ENCODE results near the gene GSTA3. TPM values are rescaled to one million over a fixed set of nuclear protein-coding genes. Genes with fewer than 3 reads are reported as not detected.
"Not testable (repeated sequence)": the region's sequence is repeated elsewhere in the genome, so short reads cannot be mapped to it uniquely, and the experiment has no call there.

GSTA3 gene
- total and polyA plus RNA-seq, 2 donors (not counting 1 experiment from before 2014, with no cell fraction given), result not detected

GRCh38 chr6:52876056-52876787 lies 33.3 kb downstream of the GSTA3 start:
- no peaks in the 10 kb centered on the region for H3K79me2 ChIP-seq (ENCODE audit: control insufficient read depth, insufficient read depth, low read length)
- H3K27ac ChIP-seq (ENCODE audit: insufficient read depth, low read length), result no peak overlapping the region
- H3K27me3 ChIP-seq (ENCODE audit: control insufficient read depth, insufficient read depth, low read length), result no peaks in the 10 kb centered on the region
- H3K4me2 ChIP-seq (ENCODE audit: extremely low read depth, insufficient read depth, low read length), result no peak overlapping the region
- peak in 1 of 2 donors; percentile 54 for DNase-seq (ENCODE audit: low read depth in 2 of 2)
- H3K4me1 ChIP-seq (ENCODE audit: control insufficient read depth, extremely low read depth, insufficient read depth, low read length), result peaks cover 5% of the 10 kb centered on the region
- H3K9ac ChIP-seq (ENCODE audit: insufficient read depth, low read length), result no peak overlapping the region
- no peaks in the 10 kb centered on the region for H3K9me3 ChIP-seq (ENCODE audit: control insufficient read depth, insufficient read depth, low read depth, low read length)
- H3K4me3 ChIP-seq (replicated peaks in 1 of 4; ENCODE audit: control extremely low read depth in 1 of 4, insufficient read depth in 1 of 4, low read depth in 3 of 4, low read length in 4 of 4), result no peak overlapping the region
- no peaks in the 10 kb centered on the region for H3K36me3 ChIP-seq (ENCODE audit: control insufficient read depth, insufficient read depth, low read length)
- TF ChIP-seq, protein P1, sequence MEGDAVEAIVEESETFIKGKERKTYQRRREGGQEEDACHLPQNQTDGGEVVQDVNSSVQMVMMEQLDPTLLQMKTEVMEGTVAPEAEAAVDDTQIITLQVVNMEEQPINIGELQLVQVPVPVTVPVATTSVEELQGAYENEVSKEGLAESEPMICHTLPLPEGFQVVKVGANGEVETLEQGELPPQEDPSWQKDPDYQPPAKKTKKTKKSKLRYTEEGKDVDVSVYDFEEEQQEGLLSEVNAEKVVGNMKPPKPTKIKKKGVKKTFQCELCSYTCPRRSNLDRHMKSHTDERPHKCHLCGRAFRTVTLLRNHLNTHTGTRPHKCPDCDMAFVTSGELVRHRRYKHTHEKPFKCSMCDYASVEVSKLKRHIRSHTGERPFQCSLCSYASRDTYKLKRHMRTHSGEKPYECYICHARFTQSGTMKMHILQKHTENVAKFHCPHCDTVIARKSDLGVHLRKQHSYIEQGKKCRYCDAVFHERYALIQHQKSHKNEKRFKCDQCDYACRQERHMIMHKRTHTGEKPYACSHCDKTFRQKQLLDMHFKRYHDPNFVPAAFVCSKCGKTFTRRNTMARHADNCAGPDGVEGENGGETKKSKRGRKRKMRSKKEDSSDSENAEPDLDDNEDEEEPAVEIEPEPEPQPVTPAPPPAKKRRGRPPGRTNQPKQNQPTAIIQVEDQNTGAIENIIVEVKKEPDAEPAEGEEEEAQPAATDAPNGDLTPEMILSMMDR (conservative IDR thresholded peaks at IDR 0.05 in 1 of 2, IDR thresholded peaks at IDR 0.05 in 1 of 2; ENCODE audit: low read depth in 1 of 2, low read length in 2 of 2), result no peak
- TF ChIP-seq EZH2 (IDR thresholded peaks at IDR 0.05; ENCODE audit: low read length, missing control alignments), result no peak
- no peaks in the 10 kb centered on the region for H4K20me1 ChIP-seq (ENCODE audit: control insufficient read depth, extremely low read depth, insufficient read depth, low read length)
- H2AFZ ChIP-seq (ENCODE audit: low read length), result no peak overlapping the region

- H3K4me2 ChIP-seq (ENCODE audit: extremely low read depth, insufficient read depth, low read length), result no peak overlapping the region
- H3K27me3 ChIP-seq (ENCODE audit: control insufficient read depth, insufficient read depth, low read length), result no peaks in the 10 kb centered on the region
- no peak overlapping the region for H2AFZ ChIP-seq (ENCODE audit: low read length)
- no peaks in the 10 kb centered on the region for H3K79me2 ChIP-seq (ENCODE audit: control insufficient read depth, insufficient read depth, low read length)
- H4K20me1 ChIP-seq (ENCODE audit: control insufficient read depth, extremely low read depth, insufficient read depth, low read length), result no peaks in the 10 kb centered on the region
- no peaks in the 10 kb centered on the region for H3K36me3 ChIP-seq (ENCODE audit: control insufficient read depth, insufficient read depth, low read length)
- TF ChIP-seq EZH2 (IDR thresholded peaks at IDR 0.05; ENCODE audit: low read length, missing control alignments), result no peak
- TF ChIP-seq, protein P1 (conservative IDR thresholded peaks at IDR 0.05 in 1 of 2, IDR thresholded peaks at IDR 0.05 in 1 of 2; ENCODE audit: low read depth in 1 of 2, low read length in 2 of 2), result no peak
- no peak overlapping the region for H3K27ac ChIP-seq (ENCODE audit: insufficient read depth, low read length)
- H3K9me3 ChIP-seq (ENCODE audit: control insufficient read depth, insufficient read depth, low read depth, low read length), result no peaks in the 10 kb centered on the region
- no peaks in the 10 kb centered on the region for H3K4me1 ChIP-seq (ENCODE audit: control insufficient read depth, extremely low read depth, insufficient read depth, low read length)
- DNase-seq (ENCODE audit: low read depth in 2 of 2), result peak in 1 of 2 donors; percentile 42
- no peak overlapping the region for H3K9ac ChIP-seq (ENCODE audit: insufficient read depth, low read length)
- no peak overlapping the region for H3K4me3 ChIP-seq (replicated peaks in 1 of 4; ENCODE audit: control extremely low read depth in 1 of 4, insufficient read depth in 1 of 4, low read depth in 3 of 4, low read length in 4 of 4)
Measured at GRCh38 chr6:52872031-52872430, 37.5 kb downstream of the GSTA3 start.

- Histone ChIP-seq H2AFZ (ENCODE audit: low read length) (no peak overlapping the region), H3K4me3 (replicated peaks in 1 of 4; ENCODE audit: control extremely low read depth in 1 of 4, insufficient read depth in 1 of 4, low read depth in 3 of 4, low read length in 4 of 4) (no peak overlapping the region), H3K36me3 (ENCODE audit: control insufficient read depth, insufficient read depth, low read length) (no peaks in the 10 kb centered on the region), H3K9ac (ENCODE audit: insufficient read depth, low read length) (no peak overlapping the region), H4K20me1 (ENCODE audit: control insufficient read depth, extremely low read depth, insufficient read depth, low read length) (no peaks in the 10 kb centered on the region), H3K27me3 (ENCODE audit: control insufficient read depth, insufficient read depth, low read length) (no peaks in the 10 kb centered on the region), H3K27ac (ENCODE audit: insufficient read depth, low read length) (no peak overlapping the region), H3K9me3 (ENCODE audit: control insufficient read depth, insufficient read depth, low read depth, low read length) (no peaks in the 10 kb centered on the region), H3K79me2 (ENCODE audit: control insufficient read depth, insufficient read depth, low read length) (no peaks in the 10 kb centered on the region), H3K4me2 (ENCODE audit: extremely low read depth, insufficient read depth, low read length) (no peak overlapping the region), H3K4me1 (ENCODE audit: control insufficient read depth, extremely low read depth, insufficient read depth, low read length) (no peaks in the 10 kb centered on the region)
- TF ChIP-seq EZH2 (IDR thresholded peaks at IDR 0.05; ENCODE audit: low read length, missing control alignments), result no peak
- TF ChIP-seq, protein P1 (conservative IDR thresholded peaks at IDR 0.05 in 1 of 2, IDR thresholded peaks at IDR 0.05 in 1 of 2; ENCODE audit: low read depth in 1 of 2, low read length in 2 of 2), result no peak
- DNase-seq (ENCODE audit: low read depth in 2 of 2), result peak in 1 of 2 donors; percentile 78
Measured at GRCh38 chr6:52871621-52872020, 37.9 kb downstream of the GSTA3 start.

DNA sequence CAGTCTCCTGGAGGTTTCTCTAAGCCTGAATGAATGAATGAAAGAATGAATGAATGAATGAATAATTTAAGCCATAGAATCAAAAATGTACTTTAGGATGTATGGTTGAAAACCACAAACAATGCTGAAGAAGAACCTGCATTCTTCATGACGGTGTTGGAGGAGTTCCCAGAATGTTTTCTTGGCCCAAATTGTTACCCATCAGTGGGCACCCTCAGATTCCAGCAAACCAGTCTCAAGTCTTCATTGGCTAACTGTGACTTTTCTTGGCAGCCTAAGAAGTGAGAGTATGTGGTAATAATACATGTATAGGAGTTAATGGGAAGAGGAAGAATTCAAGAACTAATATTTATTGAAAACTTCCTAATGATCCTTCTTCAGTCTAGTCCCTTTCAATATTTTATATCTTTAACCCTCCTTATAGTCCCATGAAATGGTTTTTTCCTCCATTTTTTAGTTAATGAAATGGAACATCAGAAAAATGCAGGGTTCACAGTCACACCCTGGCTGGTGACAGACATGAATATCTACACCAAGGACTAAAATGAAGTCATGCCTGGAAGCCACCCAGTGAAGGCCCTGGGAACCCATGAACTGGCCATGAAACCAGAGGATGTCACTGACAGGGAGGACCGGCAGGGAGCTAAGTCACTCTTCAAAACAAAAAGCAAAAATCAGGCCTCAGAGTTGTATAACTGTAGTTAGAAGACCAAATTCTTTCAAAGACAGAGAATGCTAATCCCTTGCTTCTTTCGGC lies 39.0 kb downstream of the GSTA3 start:
- H3K79me2 ChIP-seq (ENCODE audit: control insufficient read depth, insufficient read depth, low read length); H3K4me2 ChIP-seq (ENCODE audit: extremely low read depth, insufficient read depth, low read length); H3K36me3 ChIP-seq (ENCODE audit: control insufficient read depth, insufficient read depth, low read length); H3K27ac ChIP-seq (ENCODE audit: insufficient read depth, low read length); H2AFZ ChIP-seq (ENCODE audit: low read length); H3K9ac ChIP-seq (ENCODE audit: insufficient read depth, low read length); H3K9me3 ChIP-seq (ENCODE audit: control insufficient read depth, insufficient read depth, low read depth, low read length); H4K20me1 ChIP-seq (ENCODE audit: control insufficient read depth, extremely low read depth, insufficient read depth, low read length); H3K4me1 ChIP-seq (ENCODE audit: control insufficient read depth, extremely low read depth, insufficient read depth, low read length); H3K27me3 ChIP-seq (ENCODE audit: control insufficient read depth, insufficient read depth, low read length); H3K4me3 ChIP-seq (replicated peaks in 1 of 4; ENCODE audit: control extremely low read depth in 1 of 4, insufficient read depth in 1 of 4, low read depth in 3 of 4, low read length in 4 of 4): not testable (repeated sequence)
- peak in 1 of 2 donors; percentile 53 for DNase-seq (ENCODE audit: low read depth in 2 of 2)
